COLO668 (cell line): ENCODE data around the gene SLC25A11.

Source experiments
- DNase-seq: peaks from one replicate; lab custom pipeline; 2025; ENCODE audit not compliant: unreplicated experiment; lab: John Stamatoyannopoulos, UW

The SLC25A11 gene

GRCh38 chr17:4966844-4967538 lies 27.1 kb upstream of the SLC25A11 start:
- DNase-seq = peak; percentile 91

- no peak for DNase-seq
These were observed 25.6 kb upstream of the SLC25A11 start for GRCh38 chr17:4965311-4965986.

GRCh38 chr17:4960279-4960922 lies 20.6 kb upstream of the SLC25A11 start:
- no peak for DNase-seq

- no peak for DNase-seq
These were observed 19.6 kb upstream of the SLC25A11 start for GRCh38 chr17:4959261-4959965.

GRCh38 chr17:4958102-4958501 lies 18.3 kb upstream of the SLC25A11 start:
- no peak for DNase-seq

GRCh38 chr17:4956493-4957061 lies 16.7 kb upstream of the SLC25A11 start:
- DNase-seq = peak; percentile 18

GRCh38 chr17:4955091-4955490 lies 15.2 kb upstream of the SLC25A11 start:
- DNase-seq = no peak

- no peak for DNase-seq
These were observed 13.7 kb upstream of the SLC25A11 start for GRCh38 chr17:4953451-4953961.

- DNase-seq = peak; percentile 1
These were observed 11.6 kb upstream of the SLC25A11 start for GRCh38 chr17:4951486-4951885.

- DNase-seq = peak; percentile 75
These were observed 10.9 kb upstream of the SLC25A11 start, which contains the start of gene ENO3 for GRCh38 chr17:4950746-4951204. ENO3 (plus strand) TSS chr17:4951119; CDS start chr17:4951830, 711 bp downstream.

GRCh38 chr17:4950075-4950745 lies 10.4 kb upstream of the SLC25A11 start:
- peak; percentile 54 for DNase-seq

GRCh38 chr17:4949321-4950074 lies 9.7 kb upstream of the SLC25A11 start:
- peak; percentile 87 for DNase-seq

- peak; percentile 91 for DNase-seq
These were observed 9.1 kb upstream of the SLC25A11 start for GRCh38 chr17:4948931-4949320.

GRCh38 chr17:4948166-4948930 lies 8.5 kb upstream of the SLC25A11 start, which contains the start of gene PFN1:
PFN1 (minus strand) TSS chr17:4948530; CDS start chr17:4948394, 136 bp downstream.
- DNase-seq = peak; percentile 84

GRCh38 chr17:4947411-4948165 lies 7.7 kb upstream of the SLC25A11 start:
- peak; percentile 51 for DNase-seq

- no peak for DNase-seq
These were observed 7.2 kb upstream of the SLC25A11 start for GRCh38 chr17:4947010-4947410.

- no peak for DNase-seq
These were observed 6.6 kb upstream of the SLC25A11 start for GRCh38 chr17:4946312-4946976.
